HG03045 (cell line): ENCODE measurements around the gene OSBPL10.

ENCODE experiments used
- ATAC-seq: cut with Tn5 transposase; IDR thresholded peaks from one replicate; pipeline ENCODE4 v1.9.1; 2021; ENCODE audit warnings: mild to moderate bottlenecking, moderate library complexity; ENCODE audit not compliant: unreplicated experiment

The OSBPL10 gene

DNA sequence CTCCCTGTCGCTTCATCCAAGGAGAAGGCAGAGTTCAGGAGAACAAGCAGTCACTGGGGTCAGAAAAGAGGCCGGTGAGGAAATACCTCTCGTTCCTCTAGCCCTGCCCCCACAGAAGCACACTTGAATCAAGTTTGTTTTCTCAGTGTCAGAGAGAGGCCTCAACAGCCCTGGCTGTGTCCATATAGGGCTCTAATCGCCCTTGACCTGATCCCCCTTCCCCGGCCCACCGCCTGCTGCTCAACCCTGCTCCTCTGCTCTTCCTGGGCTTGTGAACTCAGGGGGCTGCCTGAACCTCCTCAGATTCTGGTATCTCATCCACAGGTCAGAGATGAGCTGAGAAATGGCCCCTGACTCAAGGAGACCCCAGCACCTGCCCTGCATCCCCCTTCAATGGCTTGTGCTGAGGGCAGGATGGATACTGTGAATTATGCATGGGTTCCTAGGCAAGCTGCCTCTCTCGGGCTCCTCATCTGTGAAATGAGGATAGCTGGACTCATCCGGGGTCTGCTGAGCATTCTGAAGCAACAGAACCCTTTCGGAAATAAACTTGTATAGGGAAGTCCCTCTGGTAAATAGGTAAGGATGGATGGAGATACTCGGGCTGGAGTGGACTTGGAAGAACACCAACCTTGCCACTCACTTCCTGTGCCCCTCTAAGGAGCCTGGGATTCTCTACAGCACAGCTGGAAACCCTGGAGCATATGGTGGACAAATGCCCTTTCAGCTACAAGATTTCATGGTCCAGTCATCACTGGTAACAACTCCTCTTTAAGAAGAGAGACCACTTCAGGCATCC, 300.8 kb downstream of the OSBPL10 start:
- no peak for ATAC-seq

DNA sequence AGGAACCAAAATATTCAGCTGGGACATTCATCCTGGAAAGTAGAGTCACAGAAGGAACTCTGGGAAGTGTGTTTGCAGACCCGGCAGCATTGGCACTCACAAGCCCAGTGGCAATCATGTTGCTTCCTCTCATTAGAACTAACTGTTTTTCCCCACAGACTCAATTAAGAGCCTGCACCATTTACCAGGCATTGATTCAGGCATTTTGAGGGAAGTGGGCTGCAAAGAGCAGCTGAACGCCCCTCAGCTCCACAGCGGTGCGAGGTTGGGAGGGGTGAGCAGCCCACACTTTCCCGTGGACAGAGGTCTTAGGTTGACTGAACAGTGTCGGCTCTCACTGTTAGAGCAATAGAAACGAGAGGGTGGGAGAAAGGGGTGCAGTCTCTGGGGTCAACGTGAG, 304.5 kb downstream of the OSBPL10 start:
- ATAC-seq: no peak

DNA sequence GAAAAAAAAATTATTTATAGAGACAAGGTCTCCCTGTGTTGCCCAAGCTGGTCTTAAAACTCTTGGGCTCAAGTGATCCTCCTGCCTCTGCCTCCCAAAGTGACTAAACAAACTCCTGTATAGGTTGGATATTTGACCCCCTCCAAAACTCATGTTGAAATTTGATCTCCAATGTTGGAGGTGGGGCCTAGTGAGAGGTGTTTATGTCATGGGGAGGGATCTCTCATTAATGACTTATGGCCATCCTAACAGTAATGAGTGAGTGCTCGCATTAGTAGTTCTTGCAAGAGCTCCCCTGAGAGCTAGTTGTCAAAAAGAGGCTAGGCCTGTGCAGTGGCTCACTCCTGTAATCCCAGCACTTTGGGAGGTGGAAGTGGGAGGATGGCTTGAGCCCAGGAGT, 307.1 kb downstream of the OSBPL10 start:
- no peak for ATAC-seq

DNA sequence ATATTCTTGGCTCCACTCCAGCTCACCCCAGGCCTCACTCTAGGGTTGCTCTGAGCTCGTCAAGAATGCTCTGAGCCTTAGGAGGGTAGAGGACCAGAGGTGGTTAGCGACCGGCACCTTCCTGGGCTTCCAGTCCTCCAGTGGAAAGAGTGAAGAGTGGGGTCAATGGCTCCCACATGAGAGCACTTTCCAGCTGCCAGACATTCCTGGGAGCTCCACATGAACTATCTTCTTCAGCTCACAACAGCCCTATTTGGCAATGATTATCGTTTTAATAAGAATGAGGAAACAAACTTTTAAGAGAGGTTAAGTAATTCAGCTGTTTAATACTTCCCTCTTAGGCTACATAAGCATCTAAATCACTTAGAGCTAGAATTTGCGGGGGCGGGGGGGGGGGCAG, 309.1 kb downstream of the OSBPL10 start:
- no peak for ATAC-seq

DNA sequence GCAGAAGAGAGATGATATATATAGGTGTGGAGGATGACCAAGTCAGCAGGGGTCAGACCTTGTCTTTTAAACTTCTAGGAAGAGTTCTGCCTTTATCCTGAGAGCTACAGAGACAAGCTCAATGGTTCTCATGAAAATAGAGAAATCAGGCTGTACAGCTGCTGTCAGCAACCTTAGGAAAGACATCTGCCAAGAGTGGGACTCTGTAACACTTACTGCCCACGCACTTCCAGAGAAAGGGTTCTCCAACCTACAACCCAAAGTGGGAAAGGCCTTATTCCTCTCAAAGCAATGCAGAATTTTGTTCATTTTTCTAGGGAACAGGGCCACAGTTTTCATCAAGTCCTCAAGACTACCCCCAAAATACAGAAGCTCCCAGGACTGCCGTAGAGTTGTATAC, 309.6 kb downstream of the OSBPL10 start:
- no peak for ATAC-seq

DNA sequence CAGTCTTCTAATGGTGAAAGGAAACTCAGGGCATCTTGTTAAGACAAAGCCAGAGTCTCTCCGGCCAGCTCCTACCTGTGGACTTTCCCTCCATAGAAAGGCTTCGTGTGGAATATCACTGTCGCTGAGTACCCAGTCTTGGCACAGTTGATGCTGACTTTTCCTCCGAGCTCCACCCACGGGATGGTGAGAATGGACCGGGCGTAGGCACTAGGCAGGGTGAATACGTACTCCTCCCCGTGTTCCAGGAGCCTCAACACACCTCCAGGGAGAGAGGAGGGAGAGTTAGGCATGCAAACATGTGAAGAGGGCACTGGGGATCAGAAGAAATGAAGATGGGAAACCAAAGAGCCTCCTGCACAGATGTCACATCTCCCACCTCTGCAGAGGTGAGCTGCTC, 310.3 kb downstream of the OSBPL10 start:
- no peak for ATAC-seq

DNA sequence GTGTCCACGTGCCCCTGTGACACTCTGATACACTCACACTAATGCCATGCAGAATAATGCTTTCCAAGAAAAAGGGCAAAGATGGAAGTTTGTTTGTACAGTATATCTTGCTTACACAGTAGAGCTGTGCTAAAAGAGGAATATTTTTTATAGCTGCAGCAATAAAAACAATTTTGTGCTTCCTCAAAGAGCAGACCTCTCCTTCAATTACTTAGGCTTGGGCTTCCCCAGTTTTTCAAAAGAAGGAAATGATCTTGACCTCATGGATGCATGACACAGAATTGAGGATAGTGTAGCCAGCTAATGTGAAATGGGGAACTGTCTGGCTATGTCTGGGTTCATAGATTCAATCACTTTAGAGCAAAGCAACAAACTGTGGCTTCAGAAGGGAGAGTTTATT, 310.9 kb downstream of the OSBPL10 start:
- ATAC-seq: no peak

DNA sequence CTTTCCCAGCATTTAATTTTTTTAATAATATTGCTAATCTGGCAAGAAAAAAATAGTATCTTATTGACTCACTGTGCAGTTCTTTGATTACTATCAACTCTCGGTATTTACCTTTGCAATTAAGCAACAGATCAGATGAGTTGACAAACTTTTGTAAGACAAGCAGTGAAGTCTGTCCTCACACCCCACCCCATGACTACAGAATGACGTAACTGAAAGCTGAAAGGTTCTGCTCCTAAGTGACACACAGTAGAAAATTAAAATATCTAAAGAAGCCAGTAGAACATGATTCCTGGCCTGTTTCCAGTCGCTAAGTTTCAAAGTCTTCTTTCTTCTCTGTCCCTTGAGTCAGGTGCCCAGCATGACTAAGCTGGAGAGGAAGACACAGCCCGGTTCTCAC, 312.8 kb downstream of the OSBPL10 start:
- ATAC-seq: no peak

DNA sequence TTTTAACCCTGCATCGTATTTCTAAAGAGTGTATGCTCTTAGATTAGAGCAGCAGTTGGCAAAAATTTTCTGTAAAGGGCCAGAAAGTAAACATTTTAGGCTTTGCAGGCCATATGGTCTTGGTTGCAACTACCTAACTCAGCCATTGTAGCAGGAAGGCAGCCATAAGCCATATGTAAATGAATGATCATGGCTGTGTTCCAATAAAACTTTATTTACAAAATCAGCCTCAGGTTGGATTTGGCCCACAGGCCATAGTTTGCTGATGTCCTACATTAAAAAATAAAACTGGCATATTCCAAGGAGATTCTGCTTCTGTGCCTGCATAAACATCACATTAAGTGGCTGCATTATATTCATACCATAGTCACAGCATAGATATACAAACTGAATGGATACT, 313.5 kb downstream of the OSBPL10 start:
- ATAC-seq: no peak

DNA sequence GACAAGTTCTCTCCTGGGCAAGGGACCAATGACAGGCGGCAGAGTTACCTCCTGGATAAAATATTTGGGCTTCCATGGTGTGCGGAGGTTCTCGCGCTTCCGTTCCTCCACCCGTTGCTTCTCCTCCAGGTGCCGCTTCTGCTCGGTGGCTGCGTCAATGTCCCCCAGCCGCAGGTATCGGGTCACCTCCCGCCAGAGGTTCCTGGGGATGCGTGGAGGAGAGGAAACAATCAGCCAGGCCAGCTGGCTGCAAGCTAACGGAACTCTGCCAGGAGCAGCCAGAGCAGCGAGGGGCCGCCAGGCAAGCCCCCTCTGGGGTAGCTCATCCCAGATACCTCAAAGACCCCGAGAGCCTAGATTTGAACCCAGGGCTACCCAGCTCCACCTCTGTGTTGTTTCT, 317.0 kb downstream of the OSBPL10 start:
- ATAC-seq: no peak

DNA sequence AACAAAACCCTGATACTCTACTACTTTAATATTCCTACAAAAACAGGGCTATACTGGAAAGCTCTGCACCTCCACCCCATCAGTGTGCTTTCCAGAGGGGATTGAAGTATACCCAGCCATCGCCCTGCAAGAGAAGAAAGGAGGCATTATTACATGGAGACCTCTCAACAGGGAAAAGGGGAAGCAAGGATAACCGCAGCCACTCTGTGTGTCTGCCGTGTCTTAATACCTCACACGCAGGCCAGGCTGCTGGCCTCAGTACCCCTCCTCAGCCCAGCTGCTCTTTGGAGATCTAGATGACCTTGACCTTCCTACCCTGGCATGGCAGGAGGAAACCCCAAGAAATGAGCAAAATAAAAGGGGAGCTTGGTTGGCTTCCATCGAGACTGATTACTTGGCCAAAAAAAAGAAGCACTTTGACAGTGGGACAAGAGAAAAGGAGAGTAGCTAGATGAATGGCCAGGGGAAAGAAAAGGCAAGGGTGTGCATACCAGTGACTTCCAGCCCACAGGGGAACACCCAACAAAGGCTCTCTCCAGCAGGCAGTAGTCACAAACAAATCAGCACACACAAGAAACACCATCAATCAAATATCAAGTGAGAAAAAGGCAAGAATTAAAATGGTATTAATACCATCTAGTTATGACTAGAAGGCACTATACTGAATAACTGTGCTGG, 318.9 kb downstream of the OSBPL10 start:
- no peak for ATAC-seq

DNA sequence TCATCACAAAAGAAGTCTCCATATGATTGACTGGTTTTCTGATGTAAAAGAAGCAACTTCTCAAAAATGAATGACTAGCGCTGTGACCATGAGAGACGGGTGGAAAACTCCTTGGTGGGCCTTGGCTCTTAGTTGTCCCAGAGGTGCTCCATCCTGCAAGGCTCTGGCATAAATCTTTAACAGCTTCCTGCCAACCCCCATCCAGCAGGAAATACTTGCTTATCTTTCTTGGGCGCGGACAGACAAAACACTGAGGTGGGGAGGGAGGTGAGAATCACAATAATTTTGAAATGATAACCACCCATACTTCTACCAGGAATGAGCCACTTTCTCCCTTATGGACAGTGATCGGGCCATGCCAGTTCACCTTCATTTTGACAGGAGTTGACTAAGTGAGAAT, 319.8 kb downstream of the OSBPL10 start:
- ATAC-seq: no peak

DNA sequence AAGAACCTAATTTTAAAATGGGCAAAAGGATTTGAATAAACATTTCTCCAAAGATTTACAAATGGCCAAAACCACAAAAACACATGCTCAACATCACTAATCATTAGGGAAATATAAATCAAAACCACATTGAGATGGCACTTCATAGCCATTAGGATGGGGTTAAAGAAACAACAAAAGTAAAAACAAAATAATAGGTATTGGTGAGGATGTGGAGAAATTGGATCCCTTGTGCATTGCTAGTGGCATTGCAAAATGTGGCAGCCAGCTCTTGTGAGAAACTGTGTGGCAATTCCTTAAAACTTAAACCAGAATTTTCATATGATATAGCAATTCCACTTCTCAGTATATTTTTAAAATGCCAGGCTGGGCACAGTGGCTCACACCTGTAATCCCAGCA, 321.8 kb downstream of the OSBPL10 start:
- ATAC-seq: no peak

DNA sequence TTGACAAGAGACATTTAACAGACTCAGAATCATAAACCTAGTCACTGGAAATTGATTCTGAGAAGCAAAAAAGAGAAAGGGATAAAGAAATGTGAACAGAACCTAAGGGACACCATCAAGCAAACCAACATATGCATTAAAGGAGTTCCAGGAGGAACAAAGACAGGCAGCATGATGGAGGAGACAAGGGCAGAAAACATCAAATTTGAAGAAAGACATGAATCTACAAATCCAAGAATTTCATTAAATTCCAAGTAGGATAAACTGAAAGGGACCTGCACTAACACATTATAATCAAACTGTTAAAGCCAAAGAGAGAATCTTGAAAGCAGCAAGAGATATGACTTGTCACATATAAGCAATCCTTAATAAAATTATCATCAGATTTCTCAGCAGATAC, 326.1 kb downstream of the OSBPL10 start:
- no peak for ATAC-seq

DNA sequence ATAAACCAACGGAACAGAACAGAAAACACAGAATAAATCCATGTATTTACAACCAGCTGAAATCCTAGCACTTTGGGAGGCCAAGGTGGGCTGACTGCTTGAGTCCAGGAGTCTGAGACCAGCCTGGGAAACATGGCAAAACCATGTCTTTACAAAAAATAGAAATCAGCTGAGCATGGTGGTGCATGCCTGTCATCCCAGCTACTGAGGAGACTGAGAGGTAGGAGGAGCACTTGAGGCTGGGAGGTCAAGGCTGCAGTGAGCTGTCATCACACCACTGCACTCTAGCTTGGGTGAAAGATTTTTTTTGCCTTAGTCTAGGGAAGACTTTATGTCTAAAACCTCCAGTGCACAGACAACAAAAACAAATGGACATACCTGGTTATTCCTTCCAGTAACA, 327.6 kb downstream of the OSBPL10 start:
- no peak for ATAC-seq

DNA sequence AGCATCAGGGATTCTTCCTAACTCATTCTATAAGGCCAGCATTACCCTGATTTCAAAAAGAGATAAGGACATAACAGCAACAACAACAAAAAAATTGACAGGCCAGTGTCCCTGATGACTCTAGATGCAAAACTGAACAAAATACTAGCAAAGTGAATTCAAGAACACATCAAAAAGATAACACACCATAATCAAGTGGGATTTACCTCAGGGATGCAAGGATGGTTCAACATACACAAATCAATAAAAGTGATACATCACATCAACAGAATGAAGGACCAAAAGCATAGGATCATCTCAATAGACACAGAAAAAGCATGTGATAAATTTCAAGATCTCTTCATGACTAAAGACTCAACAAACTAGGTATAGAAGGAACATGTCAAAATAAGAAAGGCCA, 328.8 kb downstream of the OSBPL10 start:
- no peak for ATAC-seq

DNA sequence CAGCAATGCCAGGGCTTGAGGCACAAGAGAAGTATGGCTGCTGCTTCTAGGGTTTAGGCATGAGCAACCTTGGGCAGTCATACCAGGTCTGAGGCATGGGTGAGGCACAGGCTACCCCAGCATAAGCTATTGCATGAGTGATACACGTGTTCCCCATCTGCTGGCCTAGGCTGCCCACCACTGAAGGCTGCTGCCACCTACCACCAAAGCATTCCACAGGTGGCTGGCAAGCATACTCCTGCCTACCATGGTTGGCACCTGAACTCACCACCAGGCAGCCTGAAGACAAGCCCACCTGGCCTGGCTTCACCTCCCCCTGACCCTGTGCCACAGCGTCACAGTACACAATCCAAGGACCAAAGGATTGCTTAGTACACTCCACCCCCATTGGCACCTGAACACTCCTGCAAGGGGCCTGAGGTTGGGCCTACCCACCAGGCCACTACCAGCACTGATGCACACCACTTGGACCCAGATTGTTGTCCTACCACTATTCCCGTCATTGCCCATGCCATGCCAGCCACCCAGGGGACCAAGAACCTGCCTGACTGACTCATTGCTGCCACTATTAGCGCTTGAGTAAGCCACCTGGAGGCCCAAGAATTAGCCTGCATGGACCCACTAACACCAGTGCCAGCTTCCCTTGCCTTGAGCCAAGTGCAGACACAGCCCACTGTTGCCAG, 332.6 kb downstream of the OSBPL10 start:
- no peak for ATAC-seq

DNA sequence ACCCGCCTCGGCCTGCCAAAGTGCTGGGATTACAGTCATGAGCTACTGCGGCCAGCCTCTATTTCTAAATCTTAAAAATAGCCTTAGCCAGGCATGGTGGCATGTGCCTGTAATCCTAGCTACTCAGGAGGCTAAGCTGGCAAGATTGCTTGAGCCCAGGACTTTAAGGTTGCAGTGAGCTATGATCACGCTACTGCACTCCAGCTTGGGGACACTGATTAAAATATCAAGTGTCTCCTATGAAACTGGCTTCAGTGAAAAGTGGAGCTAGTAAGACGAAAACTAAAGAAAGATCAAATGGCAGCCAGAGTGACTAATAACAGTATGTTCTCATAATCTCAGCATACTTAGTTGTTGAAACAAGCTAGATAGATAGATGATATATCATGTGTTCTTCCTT, 335.8 kb downstream of the OSBPL10 start:
- ATAC-seq: no peak

DNA sequence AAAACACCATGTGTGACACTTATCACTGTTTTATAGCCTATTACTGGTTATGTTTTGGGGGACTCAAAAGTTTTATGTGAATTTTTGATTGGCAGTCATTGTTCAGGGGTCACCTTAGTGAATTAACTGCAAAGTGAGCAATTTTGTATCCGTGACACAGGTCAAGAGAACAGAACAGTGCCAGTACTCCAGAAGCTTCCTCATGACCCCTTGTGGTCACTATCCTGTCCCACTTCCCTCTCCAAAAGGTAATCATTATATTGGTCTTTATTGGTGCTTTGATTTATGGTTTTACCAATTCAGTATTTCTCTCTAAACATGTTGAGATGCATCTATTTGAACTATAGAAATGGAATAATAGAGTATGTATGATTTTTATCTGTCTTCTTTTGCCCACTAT, 341.2 kb downstream of the OSBPL10 start:
- ATAC-seq: no peak

DNA sequence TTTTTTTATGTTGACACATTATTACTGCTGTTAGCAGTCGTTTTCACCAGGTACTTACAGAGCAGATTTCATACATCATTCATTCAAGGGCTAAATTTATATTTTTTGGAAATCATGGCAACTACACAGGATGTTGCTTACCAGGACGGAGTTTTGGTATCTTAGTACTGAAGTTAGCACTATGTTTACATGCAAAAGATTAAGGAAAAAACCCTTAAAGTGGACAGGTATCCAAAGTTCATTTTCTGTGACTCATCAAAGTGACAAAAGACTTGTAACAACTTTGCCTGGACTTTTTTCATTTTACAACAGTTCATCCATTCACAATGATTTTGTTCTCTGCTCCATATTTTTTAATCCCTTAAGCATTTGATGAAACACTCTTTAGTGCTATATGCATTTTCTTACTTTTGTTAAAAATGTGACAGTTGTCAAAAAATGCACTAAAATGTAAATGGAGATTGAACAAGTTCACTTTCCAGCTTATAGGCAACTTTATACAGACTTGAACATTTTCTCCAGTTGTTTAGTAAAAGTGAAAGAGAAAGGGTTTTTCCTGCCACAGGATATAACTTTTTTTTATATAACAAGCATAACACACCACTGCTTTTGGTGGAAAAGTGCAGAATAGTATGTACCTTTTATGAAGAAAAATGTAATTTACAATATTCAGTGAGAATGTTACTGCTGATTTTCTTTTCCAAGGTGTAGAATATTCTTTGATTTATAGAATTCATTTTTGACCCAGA, 344.2 kb downstream of the OSBPL10 start:
- no peak for ATAC-seq

DNA sequence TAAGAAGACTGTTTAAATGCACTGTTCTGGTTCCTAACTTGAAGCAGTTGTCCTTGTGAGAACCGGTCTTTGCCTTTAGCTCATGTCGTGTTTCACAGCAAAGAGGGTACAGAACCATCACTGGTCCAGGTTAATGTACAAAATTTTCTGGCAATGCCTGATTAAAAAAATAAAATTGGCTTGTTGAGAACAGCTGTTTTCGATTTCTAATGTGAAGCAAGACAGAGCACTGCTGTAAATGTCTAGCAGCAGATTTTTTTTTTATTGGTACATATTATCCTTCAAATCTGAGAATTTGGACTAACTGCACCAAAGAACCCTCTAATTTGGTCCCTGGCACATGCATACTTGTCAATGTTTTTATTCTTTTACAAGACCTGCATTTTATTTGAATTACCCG, 345.0 kb downstream of the OSBPL10 start:
- no peak for ATAC-seq
